GM12873 (cell line): ENCODE data around the gene GTPBP1.

Source experiments
- CTCF ChIP-seq: IDR thresholded peaks from 2 replicates; pipeline ENCODE4 v1.5.1; 2012; ENCODE audit warnings: low read depth, mild to moderate bottlenecking, moderate library complexity, low read length, control low read depth; ENCODE audit not compliant: insufficient read depth; ENCODE audit errors: missing control alignments

The GTPBP1 gene

GRCh38 chr22:38733329-38733723, 27.6 kb downstream of the GTPBP1 start:
- peak; percentile 87 for TF ChIP-seq CTCF

- no peak for TF ChIP-seq CTCF
These were observed 28.1 kb downstream of the GTPBP1 start for GRCh38 chr22:38733724-38734381.

- no peak for TF ChIP-seq CTCF
These were observed 28.8 kb downstream of the GTPBP1 start for GRCh38 chr22:38734421-38735100.

GRCh38 chr22:38735126-38735464, 29.4 kb downstream of the GTPBP1 start:
- TF ChIP-seq CTCF, result no peak

- no peak for TF ChIP-seq CTCF
These were observed 29.9 kb downstream of the GTPBP1 start for GRCh38 chr22:38735465-38736256.

GRCh38 chr22:38736257-38736570, 30.5 kb downstream of the GTPBP1 start:
- TF ChIP-seq CTCF, result no peak

GRCh38 chr22:38737302-38738060, 31.7 kb downstream of the GTPBP1 start:
- no peak for TF ChIP-seq CTCF
